Measurements from ENCODE around the gene WBP1. TPM values are rescaled to one million over a fixed set of nuclear protein-coding genes. Genes with fewer than 3 reads are reported as not detected.

The WBP1 gene
- total and polyA plus RNA-seq, 4 donors: 39.5 to 65.0 (median 56.3) TPM

DNA sequence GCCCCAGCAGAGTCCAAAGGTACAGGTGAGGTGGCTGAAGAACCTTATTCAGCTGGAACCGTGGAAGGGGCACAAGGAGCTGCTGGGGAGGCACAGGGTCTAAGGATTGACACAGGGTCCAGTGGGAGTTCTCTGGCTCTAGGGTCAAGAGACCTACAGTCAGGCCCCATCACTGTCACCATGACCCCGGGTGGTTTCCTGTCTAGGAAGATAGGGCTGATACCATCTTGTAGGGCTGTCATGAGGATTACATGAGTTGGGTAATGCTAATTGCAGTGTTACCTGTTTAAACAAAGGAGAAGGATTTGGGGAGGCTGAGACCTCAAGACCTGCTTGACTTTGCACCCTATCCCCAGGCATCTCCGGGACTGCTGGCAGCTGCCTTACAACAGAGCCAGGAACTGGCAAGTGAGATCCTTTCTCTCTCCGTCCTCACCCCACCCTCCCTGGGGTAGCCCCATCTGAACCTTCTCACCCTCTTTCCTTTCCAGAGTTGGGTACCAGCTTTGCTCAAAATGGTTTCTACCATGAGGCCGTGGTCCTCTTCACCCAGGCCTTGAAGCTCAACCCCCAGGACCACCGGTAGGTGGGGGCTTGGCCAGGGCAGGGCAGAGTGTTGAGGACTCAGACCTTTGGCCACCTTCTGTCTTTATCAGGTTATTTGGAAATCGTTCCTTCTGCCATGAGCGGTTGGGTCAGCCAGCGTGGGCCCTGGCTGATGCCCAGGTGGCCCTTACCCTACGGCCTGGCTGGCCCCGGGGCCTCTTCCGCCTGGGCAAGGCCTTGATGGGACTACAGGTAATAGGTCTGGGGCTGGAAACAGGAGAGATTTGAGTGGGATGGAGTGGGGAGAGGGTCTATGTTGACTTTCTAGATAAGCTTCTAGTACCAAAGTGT, 33.7 kb downstream of the WBP1 start:
- no peak overlapping the region for H3K9ac ChIP-seq (ENCODE audit: insufficient read depth in 1 of 2, low read length in 2 of 2)
- no peak overlapping the region for H3K4me3 ChIP-seq
- ATAC-seq (ENCODE audit: insufficient read depth, low FRiP score) (no peak), DNase-seq (no peak)
- H3K9me3 ChIP-seq (ENCODE audit: control insufficient read depth in 4 of 4, insufficient read depth in 3 of 4, low read length in 3 of 4): no peaks in the 10 kb centered on the region
- H3K4me1 ChIP-seq (ENCODE audit: control insufficient read depth in 5 of 5, insufficient read depth in 5 of 5, low read length in 5 of 5): no peaks in the 10 kb centered on the region
- TF ChIP-seq, protein P1, sequence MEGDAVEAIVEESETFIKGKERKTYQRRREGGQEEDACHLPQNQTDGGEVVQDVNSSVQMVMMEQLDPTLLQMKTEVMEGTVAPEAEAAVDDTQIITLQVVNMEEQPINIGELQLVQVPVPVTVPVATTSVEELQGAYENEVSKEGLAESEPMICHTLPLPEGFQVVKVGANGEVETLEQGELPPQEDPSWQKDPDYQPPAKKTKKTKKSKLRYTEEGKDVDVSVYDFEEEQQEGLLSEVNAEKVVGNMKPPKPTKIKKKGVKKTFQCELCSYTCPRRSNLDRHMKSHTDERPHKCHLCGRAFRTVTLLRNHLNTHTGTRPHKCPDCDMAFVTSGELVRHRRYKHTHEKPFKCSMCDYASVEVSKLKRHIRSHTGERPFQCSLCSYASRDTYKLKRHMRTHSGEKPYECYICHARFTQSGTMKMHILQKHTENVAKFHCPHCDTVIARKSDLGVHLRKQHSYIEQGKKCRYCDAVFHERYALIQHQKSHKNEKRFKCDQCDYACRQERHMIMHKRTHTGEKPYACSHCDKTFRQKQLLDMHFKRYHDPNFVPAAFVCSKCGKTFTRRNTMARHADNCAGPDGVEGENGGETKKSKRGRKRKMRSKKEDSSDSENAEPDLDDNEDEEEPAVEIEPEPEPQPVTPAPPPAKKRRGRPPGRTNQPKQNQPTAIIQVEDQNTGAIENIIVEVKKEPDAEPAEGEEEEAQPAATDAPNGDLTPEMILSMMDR (IDR thresholded peaks at IDR 0.05; ENCODE audit: control extremely low read depth, extremely low read depth): no peak
- H3K36me3 ChIP-seq (ENCODE audit: control insufficient read depth in 4 of 4, insufficient read depth in 4 of 4, low read length in 4 of 4): peaks cover 23 to 42% (median 38%) of the 10 kb centered on the region in 4 donors
- 96 to 98% methylated on average over 12 of the region's 12 CpGs for WGBS, 2 donors
- peaks cover 0 to 10% (median 4%) of the 10 kb centered on the region in 3 donors for H3K27me3 ChIP-seq (ENCODE audit: control insufficient read depth in 3 of 3, insufficient read depth in 3 of 3, low read length in 2 of 3)
- no peak overlapping the region for H3K27ac ChIP-seq (ENCODE audit: low read depth in 1 of 2, low read length in 1 of 2)

DNA sequence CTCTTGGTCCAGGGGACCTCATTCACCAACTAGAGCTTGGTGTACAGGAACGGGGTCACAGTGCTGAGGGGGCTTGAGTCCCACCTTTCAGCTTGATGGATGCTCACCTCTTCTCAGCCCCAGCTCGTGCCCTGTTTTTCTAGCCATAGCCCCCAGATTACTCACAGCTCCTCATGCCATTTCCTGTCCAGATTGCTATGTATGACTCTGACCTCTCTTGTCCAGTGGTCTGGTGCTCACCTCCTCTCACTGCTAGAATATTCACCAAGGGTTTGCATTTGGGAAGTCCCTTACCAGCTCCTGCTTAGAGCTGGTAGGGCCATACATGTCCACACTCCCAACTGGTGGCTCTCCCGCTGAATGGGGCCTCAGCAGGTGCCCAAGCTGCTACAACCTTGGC, 35.3 kb downstream of the WBP1 start:
- no peak overlapping the region for H3K9ac ChIP-seq (ENCODE audit: insufficient read depth in 1 of 2, low read length in 2 of 2)
- H3K9me3 ChIP-seq (ENCODE audit: control insufficient read depth in 4 of 4, insufficient read depth in 3 of 4, low read length in 3 of 4): no peaks in the 10 kb centered on the region
- peaks cover 0 to 26% (median 19%) of the 10 kb centered on the region in 3 donors for H3K27me3 ChIP-seq (ENCODE audit: control insufficient read depth in 3 of 3, insufficient read depth in 3 of 3, low read length in 2 of 3)
- H3K4me1 ChIP-seq (ENCODE audit: control insufficient read depth in 5 of 5, insufficient read depth in 5 of 5, low read length in 5 of 5): peaks cover 0 to 11% (median 4%) of the 10 kb centered on the region in 5 donors
- H3K36me3 ChIP-seq (ENCODE audit: control insufficient read depth in 4 of 4, insufficient read depth in 4 of 4, low read length in 4 of 4): peaks cover 23 to 42% (median 34%) of the 10 kb centered on the region in 4 donors
- 95 to 96% methylated on average over 3 of the region's 3 CpGs for WGBS, 2 donors
- no peak for DNase-seq
- ATAC-seq (ENCODE audit: insufficient read depth, low FRiP score): no peak
- no peak overlapping the region for H3K27ac ChIP-seq (ENCODE audit: low read depth in 1 of 2, low read length in 1 of 2)
- no peak overlapping the region for H3K4me3 ChIP-seq
- TF ChIP-seq, protein P1 (IDR thresholded peaks at IDR 0.05; ENCODE audit: control extremely low read depth, extremely low read depth): no peak

DNA sequence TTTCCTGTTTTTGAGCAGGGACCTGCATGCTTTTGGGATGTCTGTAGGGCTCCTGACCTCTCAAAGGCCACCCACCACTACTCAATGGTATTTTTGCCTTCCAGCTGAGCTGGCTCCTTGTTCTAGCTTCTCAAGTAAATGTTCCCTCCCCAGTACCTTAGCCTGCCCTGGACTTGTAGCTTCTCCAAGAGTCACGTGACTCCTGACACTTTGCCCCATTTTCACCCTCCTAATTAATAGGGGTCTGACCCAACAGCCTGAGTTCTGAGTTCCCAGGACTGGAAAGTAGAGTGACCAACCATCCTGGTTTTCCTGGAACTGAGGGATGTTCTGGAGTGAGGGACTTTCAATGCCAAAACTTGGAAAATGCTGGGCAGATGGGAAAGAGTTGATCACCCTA, 37.2 kb downstream of the WBP1 start:
- Histone ChIP-seq H3K4me3 (no peak overlapping the region), H3K4me1 (ENCODE audit: control insufficient read depth in 5 of 5, insufficient read depth in 5 of 5, low read length in 5 of 5) (peaks cover 0 to 21% (median 4%) of the 10 kb centered on the region in 5 donors), H3K27ac (ENCODE audit: low read depth in 1 of 2, low read length in 1 of 2) (no peak overlapping the region), H3K9ac (ENCODE audit: insufficient read depth in 1 of 2, low read length in 2 of 2) (no peak overlapping the region), H3K27me3 (ENCODE audit: control insufficient read depth in 3 of 3, insufficient read depth in 3 of 3, low read length in 2 of 3) (peaks cover 0 to 43% (median 35%) of the 10 kb centered on the region in 3 donors), H3K9me3 (ENCODE audit: control insufficient read depth in 4 of 4, insufficient read depth in 3 of 4, low read length in 3 of 4) (no peaks in the 10 kb centered on the region), H3K36me3 (ENCODE audit: control insufficient read depth in 4 of 4, insufficient read depth in 4 of 4, low read length in 4 of 4) (peaks cover 16 to 36% (median 26%) of the 10 kb centered on the region in 4 donors)
- DNase-seq: no peak
- no peak for ATAC-seq (ENCODE audit: insufficient read depth, low FRiP score)
- TF ChIP-seq, protein P1 (IDR thresholded peaks at IDR 0.05; ENCODE audit: control extremely low read depth, extremely low read depth): no peak
- WGBS, 2 donors: 92 to 100% methylated on average over 1 of the region's 1 CpG

All from lung (tissue), 12 donors.